HG03457 (cell line): Measurements from ENCODE around the gene GLI1.
A peak's percentile ranks its signal among the peaks of the same experiment; 100 is the strongest.
"Not testable (repeated sequence)": the region's sequence is repeated elsewhere in the genome, so short reads cannot be mapped to it uniquely, and the experiment has no call there.

Experiments used
- ATAC-seq: cut with Tn5 transposase; IDR thresholded peaks from one replicate; pipeline ENCODE4 v1.9.1; 2021; ENCODE audit warnings: moderate number of reproducible peaks; ENCODE audit not compliant: unreplicated experiment

GLI1 gene

DNA sequence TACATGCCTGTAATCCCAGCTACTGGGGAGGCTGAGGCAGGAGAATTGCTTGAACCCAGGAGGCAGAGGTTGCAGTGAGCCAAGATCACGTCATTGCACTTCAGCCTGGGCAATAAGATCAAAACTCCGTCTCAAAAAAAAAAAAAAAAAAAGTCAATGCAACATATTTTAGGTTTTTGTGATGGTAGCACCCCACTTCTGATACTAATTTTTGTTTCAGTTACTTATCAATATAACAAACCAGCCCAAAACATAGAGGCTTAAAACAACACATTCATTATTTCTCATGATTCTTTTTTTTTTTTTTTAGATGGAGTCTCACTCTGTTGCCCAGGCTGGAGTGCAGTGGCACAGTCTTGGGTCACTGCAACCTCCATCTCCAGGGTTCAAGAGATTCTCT lies 18.2 kb upstream of the GLI1 start:
- not testable (repeated sequence) for ATAC-seq

DNA sequence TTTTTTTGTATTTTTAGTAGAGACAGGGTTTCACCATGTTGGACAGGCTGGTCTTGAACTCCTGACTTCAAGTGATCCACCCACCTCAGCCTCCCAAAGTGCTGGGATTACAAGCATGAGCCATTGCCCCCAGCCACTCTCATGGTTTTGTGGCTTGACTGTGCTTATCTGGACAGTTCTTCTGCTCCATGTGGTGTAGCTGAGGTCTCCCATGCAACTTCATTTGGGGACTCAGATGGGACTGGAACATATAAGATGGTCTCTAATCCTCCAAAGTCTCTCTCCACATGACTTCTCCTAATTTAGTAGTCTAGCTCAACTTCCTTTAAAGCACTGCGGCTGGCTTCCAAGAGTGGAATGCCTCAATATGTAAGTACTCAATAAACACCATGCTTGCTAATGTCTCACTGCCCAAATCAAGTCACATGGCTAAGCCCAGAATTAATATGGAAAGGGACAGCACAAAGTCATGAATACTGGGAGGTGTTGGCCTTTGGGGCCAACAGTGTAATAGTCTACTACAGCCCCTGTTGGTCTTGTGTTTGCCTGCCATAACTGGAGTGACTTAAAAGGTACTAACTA lies 17.6 kb upstream of the GLI1 start:
- no peak for ATAC-seq

GRCh38 chr12:57444337-57444736 lies 15.2 kb upstream of the GLI1 start:
- ATAC-seq = not testable (repeated sequence)

DNA sequence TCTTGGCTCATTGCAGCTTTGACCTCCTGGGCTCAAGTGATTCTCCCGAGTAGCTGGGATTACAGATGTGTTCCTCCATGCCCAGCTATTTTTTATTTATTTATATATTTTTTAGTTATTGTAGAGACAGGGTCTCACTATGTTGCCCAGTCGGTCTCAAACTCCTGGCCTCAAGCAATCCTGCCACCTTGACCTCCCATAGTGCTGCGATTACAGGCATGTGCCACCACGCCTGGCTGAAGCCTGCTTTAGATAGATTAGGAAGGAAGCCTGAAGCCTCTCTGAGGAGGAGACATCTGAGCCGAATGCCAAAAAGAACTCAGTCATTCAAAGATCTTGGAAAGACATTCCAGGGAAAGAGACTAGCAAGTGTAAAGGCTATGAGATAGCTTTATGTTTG lies 14.8 kb upstream of the GLI1 start:
- no peak for ATAC-seq

DNA sequence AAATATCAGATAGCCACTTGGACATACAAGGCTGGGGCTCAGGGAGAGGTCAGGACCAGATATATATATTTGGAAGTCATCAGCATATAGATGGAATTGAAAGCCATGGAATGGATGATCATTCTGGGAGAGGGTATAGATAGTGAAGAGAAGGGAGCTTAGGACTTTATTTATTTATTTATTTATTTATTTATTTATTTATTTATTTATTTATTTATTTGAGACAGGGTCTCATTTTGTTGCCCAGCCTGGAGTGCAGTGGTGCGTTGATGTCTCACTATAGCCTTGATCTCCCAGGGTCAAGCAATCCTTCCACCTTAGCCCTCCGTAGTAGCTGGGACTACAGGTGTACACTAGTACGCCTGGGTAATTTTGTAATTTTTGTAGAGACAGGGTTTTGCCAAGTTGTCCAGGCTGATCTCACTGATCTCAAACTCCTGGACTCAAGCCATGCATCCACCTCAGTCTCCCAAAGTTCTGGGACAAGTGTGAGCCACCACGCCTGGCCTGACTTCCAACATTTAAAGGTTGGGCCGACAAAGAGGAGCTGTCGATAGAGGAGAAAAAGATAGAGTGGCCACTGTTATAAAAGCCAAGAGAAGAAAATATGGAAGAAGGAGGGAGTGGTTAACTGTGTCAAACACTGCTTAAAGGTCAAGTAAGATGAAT lies 13.2 kb upstream of the GLI1 start:
- no peak for ATAC-seq

GRCh38 chr12:57448669-57449068 lies 10.9 kb upstream of the GLI1 start:
- ATAC-seq = no peak

- no peak for ATAC-seq
Measured at GRCh38 chr12:57449375-57449774, 10.2 kb upstream of the GLI1 start.

GRCh38 chr12:57450057-57450456 lies 9.5 kb upstream of the GLI1 start:
- ATAC-seq = no peak

- ATAC-seq = no peak
Measured at GRCh38 chr12:57451233-57451778, 8.3 kb upstream of the GLI1 start.

- no peak for ATAC-seq
Measured at GRCh38 chr12:57452181-57452936, 7.2 kb upstream of the GLI1 start.

- no peak for ATAC-seq
Measured at GRCh38 chr12:57452937-57453509, 6.6 kb upstream of the GLI1 start.

DNA sequence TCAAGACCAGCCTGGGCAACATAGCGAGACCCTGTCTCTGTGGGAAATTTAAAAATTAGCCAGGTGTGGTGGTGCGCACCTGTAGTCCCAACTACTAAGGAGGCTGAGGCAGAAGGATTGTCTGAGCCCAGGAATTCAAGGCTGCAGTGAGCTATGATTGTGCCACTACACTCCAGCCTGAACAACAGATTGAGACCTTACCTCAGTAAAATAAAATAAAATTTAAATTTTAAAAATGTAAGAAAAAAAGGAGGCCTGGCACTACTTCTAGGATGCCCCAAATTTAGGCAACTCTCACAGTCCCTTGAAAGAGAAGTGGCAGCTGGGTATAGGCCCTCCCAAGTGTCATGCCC lies 5.4 kb upstream of the GLI1 start:
- ATAC-seq = no peak

DNA sequence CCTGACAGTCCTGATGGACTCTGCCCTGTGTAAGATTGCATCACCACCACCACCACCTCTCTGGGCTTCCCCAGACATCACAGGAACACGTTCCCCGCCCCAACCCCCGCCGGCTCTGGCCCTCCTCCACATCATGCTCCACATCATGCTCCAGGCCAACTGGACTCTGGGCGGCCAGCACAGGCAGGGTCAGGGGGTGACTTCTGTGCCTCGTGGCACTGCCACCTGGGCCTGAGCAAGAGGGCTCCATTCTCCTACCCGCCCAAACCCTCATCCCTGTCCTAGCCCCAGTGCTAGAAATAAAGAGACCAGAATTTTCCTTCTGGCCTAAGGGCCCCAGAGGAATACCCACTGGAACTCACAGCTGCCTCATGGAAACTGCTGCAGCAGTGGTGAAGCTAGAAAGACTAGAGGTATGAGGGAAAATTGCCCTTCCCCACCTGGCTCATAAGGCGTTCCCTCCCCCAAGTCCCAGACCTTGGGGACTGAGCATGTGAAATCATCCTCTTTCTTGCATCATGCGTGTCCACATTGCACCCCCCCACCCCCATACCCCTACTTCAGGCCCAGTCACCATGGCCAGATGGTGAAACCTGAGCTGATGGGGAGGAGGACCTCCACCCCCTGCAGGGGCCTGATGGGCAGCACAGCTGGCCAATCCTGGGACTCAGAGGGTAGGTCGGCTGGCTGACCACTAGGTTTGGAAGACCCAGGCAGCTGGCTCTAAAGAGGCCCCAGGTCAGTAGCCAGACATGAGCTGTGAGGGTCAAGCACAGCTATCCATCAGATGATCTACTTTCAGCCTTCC lies 4.8 kb upstream of the GLI1 start, which contains the start of gene INHBE:
Gene INHBE (plus strand): TSS at position 742 of the 808 bp plus-strand sequence. CDS start 230 bp downstream, outside the sequence.
- ATAC-seq = no peak

DNA sequence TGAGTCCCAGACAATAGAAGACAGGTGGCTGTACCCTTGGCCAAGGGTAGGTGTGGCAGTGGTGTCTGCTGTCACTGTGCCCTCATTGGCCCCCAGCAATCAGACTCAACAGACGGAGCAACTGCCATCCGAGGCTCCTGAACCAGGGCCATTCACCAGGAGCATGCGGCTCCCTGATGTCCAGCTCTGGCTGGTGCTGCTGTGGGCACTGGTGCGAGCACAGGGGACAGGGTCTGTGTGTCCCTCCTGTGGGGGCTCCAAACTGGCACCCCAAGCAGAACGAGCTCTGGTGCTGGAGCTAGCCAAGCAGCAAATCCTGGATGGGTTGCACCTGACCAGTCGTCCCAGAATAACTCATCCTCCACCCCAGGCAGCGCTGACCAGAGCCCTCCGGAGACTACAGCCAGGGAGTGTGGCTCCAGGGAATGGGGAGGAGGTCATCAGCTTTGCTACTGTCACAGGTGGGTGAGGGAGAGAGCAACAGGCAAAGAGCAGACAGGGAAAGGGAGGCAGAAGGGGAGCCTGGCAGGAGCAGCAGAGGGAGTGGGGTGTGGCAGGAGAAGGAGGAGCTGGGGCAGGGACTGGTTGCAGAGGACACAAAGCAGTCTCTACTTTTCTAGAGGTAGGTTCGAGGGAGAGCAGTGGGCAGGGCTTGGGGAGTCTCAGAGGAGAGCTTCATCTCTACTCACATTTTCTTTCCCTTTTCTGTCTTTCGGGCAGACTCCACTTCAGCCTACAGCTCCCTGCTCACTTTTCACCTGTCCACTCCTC lies 4.0 kb upstream of the GLI1 start:
- ATAC-seq = no peak

GRCh38 chr12:57456145-57456700 lies 3.4 kb upstream of the GLI1 start:
- no peak for ATAC-seq

GRCh38 chr12:57456737-57457490 lies 2.7 kb upstream of the GLI1 start:
- no peak for ATAC-seq

GRCh38 chr12:57458665-57459054 lies 925 bp upstream of the GLI1 start:
- no peak for ATAC-seq

GRCh38 chr12:57459055-57459749 lies 383 bp upstream of the GLI1 start:
- peak; percentile 52 for ATAC-seq

- no peak for ATAC-seq
Measured at GRCh38 chr12:57460468-57460784, 841 bp downstream of the GLI1 start.
